Measurements from ENCODE around the gene SLC30A2. TPM values are rescaled to one million over a fixed set of nuclear protein-coding genes. Genes with fewer than 3 reads are reported as not detected.

SLC30A2 gene
- total and polyA plus RNA-seq, 8 donors = 24.1 to 142 (median 47.0) TPM

DNA sequence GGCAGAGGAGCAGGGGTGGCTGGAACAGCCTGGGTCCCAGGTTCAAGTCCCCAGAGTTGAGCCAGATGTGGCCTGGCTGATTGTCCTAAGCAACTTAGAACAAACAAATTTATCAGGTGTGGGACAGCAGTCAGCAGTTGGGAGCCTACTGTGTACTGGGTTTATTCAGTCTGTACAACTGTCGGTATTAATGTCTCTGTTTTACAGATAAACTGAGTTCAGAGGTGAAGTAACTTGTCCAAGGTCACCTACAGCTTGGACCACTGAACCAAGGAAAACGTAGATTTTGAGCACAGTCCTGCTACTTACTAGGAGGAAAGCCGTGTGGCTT, 36.1 kb upstream of the SLC30A2 start:
- no peak overlapping the region for H3K4me3 ChIP-seq
- intact Hi-C loops (cut with DNase I) = no loop called here
- FAIRE-seq (no peak), DNase-seq (no peak), ATAC-seq (no peak)
- peaks cover 0 to 18% (median 7%) of the 10 kb centered on the region in 3 donors for H3K4me1 ChIP-seq
- no peaks in the 10 kb centered on the region for H3K36me3 ChIP-seq
- no peaks in the 10 kb centered on the region for H3K9me3 ChIP-seq
- TF ChIP-seq, protein P1, sequence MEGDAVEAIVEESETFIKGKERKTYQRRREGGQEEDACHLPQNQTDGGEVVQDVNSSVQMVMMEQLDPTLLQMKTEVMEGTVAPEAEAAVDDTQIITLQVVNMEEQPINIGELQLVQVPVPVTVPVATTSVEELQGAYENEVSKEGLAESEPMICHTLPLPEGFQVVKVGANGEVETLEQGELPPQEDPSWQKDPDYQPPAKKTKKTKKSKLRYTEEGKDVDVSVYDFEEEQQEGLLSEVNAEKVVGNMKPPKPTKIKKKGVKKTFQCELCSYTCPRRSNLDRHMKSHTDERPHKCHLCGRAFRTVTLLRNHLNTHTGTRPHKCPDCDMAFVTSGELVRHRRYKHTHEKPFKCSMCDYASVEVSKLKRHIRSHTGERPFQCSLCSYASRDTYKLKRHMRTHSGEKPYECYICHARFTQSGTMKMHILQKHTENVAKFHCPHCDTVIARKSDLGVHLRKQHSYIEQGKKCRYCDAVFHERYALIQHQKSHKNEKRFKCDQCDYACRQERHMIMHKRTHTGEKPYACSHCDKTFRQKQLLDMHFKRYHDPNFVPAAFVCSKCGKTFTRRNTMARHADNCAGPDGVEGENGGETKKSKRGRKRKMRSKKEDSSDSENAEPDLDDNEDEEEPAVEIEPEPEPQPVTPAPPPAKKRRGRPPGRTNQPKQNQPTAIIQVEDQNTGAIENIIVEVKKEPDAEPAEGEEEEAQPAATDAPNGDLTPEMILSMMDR (IDR thresholded peaks at IDR 0.05) = no peak
- 42 to 43% methylated on average over 3 of the region's 3 CpGs for WGBS, 2 donors
- no peaks in the 10 kb centered on the region for H3K27me3 ChIP-seq
- no peak overlapping the region for H3K27ac ChIP-seq

DNA sequence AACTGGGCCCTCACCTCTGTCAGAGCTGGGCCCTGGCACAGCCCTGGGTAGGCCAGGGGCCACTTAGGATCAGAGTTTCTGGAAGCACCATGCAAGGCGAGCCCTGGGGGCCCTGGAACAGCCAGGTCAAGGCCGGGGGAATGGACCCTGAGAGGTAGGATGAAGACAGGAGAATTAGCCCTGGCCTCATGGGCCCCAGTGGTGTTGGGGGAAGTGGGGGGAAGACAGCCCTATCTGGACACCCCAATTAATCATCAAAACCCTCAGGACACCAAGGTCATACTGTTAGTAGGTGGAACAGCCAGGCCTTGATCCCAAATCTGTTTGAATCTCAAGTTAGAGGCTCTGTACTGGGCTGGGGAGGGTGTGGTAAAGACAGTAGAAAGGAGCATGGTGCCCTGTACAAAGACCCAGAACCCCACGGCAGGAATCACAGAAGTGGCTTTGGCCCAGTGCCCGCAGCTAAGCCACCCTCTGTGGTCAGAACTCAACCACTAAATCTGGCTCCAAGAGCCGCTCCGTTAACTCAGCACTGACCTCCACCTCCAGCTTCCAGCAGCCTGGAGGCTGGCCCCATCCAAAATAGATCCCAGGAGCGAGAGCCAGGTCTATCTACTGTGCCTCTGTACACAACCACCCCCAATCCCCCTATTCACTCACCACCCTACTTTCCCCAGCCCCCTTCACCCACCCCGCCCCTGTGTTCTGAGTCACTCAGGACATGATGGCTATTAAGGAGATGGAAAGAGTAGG, 35.5 kb upstream of the SLC30A2 start:
- FAIRE-seq = no peak
- 81 to 84% methylated on average over 8 of the region's 8 CpGs for WGBS, 2 donors
- Histone ChIP-seq H3K9me3 (no peaks in the 10 kb centered on the region), H3K27me3 (no peaks in the 10 kb centered on the region), H3K36me3 (no peaks in the 10 kb centered on the region), H3K4me3 (no peak overlapping the region), H3K27ac (no peak overlapping the region), H3K4me1 (peaks cover 0 to 18% (median 7%) of the 10 kb centered on the region in 3 donors)
- TF ChIP-seq, protein P1 (IDR thresholded peaks at IDR 0.05) = no peak
- no peak for ATAC-seq
- DNase-seq = no peak
- intact Hi-C loops (cut with DNase I) = no loop called here

DNA sequence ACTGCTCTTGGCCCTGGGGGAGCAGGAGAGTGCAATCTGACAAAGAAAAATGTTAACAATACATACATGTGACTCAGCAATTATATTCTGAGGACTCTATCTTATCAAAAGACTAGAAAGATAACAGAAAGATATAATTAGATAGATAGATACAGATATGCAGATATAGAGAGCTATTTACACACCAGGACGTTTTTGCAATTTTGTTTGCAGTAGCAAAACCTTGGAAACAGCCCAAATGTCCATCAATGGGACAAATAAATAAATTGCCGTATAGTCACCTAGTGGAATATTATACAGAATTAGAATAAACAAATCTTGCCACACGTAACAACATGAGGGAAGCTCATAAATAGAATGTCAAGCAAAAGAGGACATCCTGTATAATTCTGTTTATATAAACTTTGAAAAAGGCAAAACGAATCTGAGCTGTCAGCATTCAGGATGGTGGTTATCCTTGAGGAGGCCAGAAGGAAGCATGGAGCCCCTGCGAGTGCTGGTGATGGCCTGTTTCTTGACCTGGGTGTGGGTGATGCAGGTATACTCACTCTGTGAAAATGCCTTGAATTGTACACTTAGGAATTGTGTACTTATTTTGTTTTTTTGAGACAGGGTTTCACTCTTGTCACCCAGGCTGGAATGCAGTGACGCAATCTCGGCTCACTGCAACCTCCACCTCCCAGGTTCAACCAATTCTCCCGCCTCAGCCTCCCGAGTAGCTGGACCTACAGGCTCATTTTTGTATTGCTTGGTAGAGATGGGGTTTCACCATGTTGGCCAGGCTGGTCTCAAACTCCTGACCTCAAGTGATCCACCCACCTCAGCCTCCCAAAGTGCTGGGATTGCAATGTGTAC, 34.3 kb upstream of the SLC30A2 start:
- Histone ChIP-seq H3K4me3 (no peak overlapping the region), H3K9me3 (no peaks in the 10 kb centered on the region), H3K27ac (peak overlapping the region in 3 of 4 donors; percentile 4 to 19 (median 17)), H3K36me3 (no peaks in the 10 kb centered on the region), H3K27me3 (no peaks in the 10 kb centered on the region), H3K4me1 (peaks cover 7 to 22% (median 8%) of the 10 kb centered on the region in 3 donors)
- ATAC-seq (peak; percentile 20 to 65 (median 46)), DNase-seq (no peak), FAIRE-seq (no peak)
- intact Hi-C loops (cut with DNase I) = no loop called here
- WGBS, 2 donors = 37 to 38% methylated on average over 9 of the region's 9 CpGs
- TF ChIP-seq, protein P1 (IDR thresholded peaks at IDR 0.05) = no peak

DNA sequence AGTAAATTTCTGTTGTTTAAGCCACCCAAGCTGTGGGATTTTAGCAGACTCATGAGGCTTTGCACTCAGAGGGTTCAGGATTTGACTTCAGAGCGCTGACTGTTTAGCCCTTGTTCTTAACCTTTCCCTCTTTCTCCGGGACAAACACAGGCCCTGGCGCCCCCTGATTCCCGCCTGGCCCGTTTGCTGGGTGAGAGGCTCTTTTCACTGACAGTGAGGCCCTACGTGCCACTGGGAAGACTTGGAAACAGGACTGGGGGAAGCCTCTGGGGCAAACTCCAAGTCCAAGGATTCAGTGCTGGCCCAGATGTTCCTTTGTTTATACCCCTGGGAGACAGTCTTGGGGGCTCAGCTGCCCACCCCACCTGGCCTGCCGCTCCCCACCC, 33.3 kb upstream of the SLC30A2 start:
- H3K27ac ChIP-seq = peak overlapping the region in 1 of 4 donors; percentile 17
- FAIRE-seq = no peak

More for the DNA sequence above, 33.3 kb upstream of the SLC30A2 start:
- H3K4me1 ChIP-seq = peaks cover 7 to 22% (median 8%) of the 10 kb centered on the region in 3 donors
- no peak for DNase-seq
- no peaks in the 10 kb centered on the region for H3K9me3 ChIP-seq
- no peaks in the 10 kb centered on the region for H3K27me3 ChIP-seq
- WGBS, 2 donors = 77% methylated on average over 7 of the region's 7 CpGs
- no peaks in the 10 kb centered on the region for H3K36me3 ChIP-seq
- TF ChIP-seq, protein P1 (IDR thresholded peaks at IDR 0.05) = no peak
- intact Hi-C loops (cut with DNase I) = no loop called here
- H3K4me3 ChIP-seq = no peak overlapping the region
- ATAC-seq = no peak

Measured in pancreas (tissue), 10 donors.